SU-DHL-6 (cell line): ENCODE data around the gene PCSK2.

Experiments
- CTCF ChIP-seq: fragments of 200-600 bp; sonication (generic); IDR thresholded peaks from one replicate; pipeline ENCODE4 v1.5.1; 2017; ENCODE audit warnings: antibody characterized with exemption, mild to moderate bottlenecking, low read length, moderate library complexity; ENCODE audit not compliant: insufficient read depth, poor library complexity, severe bottlenecking
- EZH2phosphoT487 ChIP-seq: fragments of 200-600 bp; sonication (generic), shearing (Covaris generic); conservative IDR thresholded peaks from 2 replicates; pipeline ENCODE4 v1.6.1; 2018; ENCODE audit warnings: mild to moderate bottlenecking, antibody characterized with exemption, low read length, moderate library complexity, mixed read lengths

- no peak for TF ChIP-seq CTCF
- TF ChIP-seq EZH2phosphoT487: no peak
These were observed 240.3 kb downstream of the PCSK2 start for GRCh38 chr20:17467120-17467655.
